ENCODE results near the gene CAMSAP3.

CAMSAP3 gene

DNA sequence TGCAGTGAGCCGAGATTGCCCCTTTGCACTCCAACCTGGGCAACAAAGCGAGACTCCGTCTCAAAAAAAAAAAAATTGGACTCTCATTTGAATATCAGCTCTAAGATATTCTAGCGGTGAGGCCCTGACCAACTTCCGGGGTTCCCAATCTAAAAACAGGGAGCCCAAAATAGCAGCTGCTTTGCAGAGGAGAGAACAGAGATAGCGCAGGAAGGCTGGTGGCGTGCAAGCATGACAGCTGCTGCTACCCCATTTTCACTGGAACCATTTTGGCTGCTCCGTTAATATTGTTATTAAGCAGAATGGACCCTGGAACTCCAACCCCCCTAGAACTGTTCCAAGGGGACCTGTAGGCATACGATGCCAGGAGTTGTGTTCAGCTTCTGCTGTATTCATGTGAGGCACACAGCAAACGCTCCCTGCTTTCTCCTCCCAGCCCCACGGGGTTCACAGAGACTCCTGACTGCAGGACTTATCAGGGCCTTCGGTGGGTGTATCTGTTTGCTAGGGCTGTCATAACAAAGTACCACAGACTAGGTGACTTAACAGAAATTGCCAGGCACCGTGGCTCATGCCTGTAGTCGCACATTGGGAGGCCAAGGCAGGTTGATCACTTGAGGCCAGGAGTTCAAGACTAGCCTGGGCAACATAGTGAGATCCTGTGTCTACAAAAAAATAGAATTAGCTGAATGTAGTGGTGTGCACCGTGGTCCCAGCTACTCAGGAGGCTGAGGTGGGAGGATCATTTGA is 52.8 kb downstream of the CAMSAP3 start:
- no peak for DNase-seq (ENCODE audit: low read depth)

DNA sequence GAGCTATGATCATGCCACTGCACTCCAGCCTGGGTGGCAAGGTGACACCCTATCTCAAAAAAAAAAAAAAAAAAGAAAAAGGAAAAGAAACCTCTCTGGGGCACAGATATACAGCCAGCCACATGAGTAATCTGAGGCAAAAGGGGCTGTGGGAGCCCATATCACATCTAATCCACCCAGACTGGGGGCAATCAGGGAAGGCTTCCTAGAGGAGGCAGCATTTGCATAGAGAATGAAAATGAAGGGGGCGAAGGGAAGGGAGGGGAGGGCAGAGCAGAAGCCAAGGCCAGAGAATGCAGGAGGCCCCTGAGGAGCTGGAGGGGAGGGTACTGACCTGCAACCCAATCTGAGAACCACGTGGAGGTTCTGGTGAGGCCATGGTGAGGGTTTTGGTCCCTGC is 54.5 kb downstream of the CAMSAP3 start:
- no peak for DNase-seq (ENCODE audit: low read depth)

DNA sequence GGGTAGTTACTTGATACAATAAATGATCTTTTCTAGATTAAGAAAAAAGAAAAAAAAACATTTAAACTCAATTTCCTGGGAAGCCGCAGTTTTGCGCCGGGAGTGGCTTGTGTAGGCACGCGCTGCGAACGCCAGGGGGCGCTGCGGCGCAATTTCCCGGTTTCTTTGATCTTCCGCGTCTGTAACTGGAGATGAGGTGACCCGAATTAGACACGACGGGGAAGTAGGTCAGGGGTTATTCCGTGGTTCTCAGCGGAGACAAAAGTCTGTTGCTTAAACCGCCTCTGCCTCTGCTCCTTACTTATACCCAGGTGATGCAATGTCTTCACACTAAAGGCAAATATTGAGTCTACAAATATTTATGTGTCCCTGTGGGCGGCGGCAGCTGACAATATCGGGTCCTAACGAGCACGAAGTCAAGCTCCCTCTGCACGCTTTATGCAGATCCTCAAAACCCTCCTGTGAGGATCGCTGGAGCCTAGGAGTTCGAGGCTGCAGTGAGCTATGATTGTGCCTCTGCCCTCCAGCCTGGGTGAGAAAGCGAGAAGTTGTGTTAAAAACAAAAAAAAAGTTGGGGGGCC is 56.5 kb downstream of the CAMSAP3 start:
- no peak for DNase-seq (ENCODE audit: low read depth)

DNA sequence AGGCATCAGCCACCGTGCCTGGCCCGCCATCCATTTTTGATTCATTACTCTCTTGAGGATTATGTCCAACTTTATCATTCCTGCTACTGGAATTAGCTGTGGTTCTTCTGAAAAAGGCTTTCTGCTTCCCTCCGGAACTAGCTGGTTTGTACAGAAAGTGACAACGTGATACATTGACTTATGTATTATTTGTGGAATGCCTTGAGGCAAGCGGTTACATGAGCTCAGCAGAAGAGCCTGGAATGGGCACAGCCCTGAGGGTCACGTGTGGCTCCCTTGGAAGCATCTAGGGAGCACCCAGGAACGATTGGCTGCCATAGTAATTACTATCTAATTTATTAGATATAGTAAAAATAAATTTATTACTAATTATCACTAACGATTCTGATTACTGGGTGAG is 58.7 kb downstream of the CAMSAP3 start:
- no peak for DNase-seq (ENCODE audit: low read depth)

DNA sequence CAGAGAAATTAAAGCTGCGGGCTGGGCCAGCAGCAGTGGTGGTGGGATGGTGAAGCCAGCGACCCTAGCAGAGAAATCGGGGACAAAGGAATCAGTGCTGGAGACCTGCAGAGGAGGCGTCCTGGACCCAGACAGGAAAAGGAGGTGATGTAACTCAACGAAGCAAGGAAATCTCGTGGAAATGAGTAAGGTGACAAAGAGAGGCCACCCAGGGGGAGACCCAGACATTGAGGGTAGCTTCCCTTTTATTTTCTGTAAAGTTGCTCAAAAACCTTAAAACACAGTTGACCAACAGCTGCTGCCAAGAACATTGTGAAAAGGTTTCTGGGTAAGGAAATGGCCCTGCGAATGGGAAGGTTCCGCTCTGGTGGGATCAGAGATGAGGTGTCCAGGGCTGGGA is 59.9 kb downstream of the CAMSAP3 start:
- no peak for DNase-seq (ENCODE audit: low read depth)

DNA sequence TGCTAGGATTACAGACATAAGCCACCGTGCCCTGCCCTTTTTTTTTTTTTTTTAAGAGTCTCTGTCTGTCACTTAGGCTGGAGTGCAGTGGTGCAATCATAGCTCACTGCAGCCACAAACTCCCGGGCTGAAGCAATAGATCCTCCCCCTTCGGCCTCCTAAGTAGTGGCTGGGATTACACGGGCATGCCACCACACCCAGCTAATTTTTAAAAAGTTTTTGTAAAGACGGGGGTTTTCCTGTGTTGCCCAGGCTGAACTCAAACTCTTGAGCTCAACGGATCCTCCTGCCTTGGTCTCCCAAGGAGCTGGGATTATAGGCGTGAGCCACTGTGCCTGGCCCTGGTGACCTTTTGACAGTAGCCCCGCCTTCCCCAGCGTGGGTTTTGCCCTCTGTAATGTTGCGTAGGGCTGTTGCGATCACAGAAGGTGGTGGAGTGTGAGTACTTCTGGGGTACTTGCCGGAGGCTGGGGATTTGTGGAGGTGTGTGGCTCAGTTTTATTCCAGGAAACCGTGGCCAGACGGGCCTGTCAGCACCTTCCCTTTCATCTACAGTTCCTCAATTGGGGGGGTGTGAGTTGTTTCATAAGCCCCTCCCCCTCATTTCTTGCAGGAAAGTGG is 61.6 kb downstream of the CAMSAP3 start:
- no peak for DNase-seq (ENCODE audit: low read depth)

DNA sequence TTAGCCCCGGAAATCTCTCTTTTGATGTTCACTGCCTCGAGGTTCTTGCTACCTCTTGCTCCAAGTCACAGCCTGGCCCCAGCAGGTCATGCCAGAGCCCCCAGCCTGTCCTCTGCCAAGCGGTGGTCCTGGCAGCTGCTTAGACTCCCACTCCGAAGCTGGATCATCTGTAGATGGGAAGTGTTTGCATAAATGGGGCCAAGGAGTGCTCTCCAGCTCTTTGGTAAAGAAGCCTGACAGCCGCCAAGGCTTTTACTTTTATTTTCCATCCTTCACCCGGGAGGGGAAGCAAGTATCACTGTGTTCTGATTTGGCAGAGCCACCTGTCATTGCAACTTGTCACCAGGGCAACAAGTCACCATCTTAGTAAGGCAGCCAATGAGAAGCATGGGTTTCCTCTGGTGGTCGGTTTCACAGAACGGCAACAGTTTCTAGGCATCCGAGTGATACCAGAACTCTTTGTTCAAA is 62.6 kb downstream of the CAMSAP3 start:
- no peak for DNase-seq (ENCODE audit: low read depth)

DNA sequence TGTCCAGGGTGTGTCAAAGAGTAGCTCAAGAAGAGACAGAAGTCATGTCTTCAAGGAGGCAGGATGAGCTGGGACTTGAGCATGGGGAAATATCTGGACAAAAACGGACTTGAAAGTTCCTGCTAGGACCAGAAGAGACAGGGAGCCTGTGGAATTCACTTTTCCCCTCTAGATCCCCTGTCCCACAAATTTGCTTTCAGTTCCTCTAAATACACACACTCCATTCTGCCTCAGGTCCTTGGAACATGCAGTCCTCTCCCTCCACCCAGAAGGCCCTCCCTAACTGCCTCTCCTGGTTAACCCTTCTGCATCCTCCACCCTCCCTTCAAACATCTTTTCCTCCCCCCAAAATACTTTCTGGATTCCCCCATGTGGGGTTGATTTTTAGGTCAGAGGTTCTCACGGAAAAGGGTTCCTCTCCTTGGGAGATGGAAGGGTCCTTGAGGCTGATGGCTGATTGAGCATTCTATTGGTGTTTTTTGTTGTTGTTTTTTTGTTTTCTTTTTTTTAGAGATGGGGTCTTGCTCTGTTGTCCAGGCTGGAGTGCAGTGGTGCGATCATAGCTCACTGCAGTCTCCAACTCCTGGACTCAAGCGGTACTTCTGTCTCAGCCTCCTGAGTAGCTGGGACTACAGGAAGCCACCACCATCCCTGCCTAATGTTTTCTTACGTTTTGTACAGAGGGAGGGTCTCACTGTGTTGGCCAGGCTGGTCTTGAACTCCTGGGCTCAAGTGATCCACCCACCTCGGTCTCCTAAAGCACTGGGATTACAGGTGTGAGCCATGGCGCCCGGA is 66.3 kb downstream of the CAMSAP3 start:
- DNase-seq (ENCODE audit: low read depth) = no peak

DNA sequence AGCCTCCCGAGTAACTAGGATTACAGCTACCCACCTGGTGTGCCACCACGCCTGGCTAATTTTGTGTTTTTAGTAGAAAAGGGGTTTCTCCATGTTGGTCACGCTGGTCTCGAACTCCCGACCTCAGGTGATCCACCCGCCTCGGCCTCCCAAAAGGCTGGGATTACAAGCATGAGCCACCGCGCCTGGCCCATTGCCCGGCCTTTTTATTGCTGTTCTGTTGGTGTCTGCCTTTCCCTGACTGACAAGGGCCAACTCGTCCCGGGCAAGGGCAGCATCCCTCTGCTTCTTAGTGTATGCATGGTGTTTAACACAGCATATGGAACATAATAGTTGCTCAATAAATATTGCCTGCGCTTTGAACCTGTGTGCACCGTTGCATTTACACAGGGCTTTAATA is 67.0 kb downstream of the CAMSAP3 start:
- DNase-seq (ENCODE audit: low read depth) = no peak

DNA sequence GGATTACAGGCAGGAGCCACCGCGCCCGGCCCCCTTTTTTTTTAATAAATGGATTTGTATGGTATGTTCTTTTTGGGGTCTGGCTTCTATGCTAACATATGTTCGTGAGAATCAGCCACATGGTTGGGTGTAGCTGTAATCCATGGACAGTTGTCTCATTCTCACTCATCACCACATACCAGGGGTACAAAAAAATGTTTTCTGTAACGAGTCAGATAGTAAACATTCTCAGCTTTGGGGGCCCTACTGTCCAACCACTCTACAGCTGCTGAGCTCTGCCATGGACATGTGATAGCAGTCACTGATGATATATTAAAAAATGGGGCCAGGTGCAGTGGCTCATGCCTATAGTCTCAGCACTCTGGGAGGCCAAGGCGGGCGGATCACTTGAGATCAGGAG is 68.0 kb downstream of the CAMSAP3 start:
- DNase-seq (ENCODE audit: low read depth) = no peak

DNA sequence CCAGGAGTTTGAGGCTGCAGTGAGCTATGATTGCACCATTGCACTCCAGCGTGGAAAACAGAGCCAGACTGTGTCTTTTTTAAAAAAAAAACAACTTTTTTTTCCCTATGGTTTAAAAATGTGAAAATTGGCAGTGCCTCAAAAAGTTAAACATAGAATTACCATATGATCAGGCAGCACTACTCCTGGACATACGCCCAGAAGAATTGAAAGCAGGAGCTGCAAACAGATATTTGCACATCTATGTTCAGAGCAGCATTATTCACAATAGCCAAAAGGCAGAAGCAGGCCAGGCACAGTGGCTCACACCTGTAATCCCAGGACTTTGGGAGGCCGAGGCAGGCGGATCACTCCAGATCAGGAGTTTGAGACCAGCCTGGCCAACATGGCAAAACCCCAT is 69.4 kb downstream of the CAMSAP3 start:
- no peak for DNase-seq (ENCODE audit: low read depth)
